Spinal cord (tissue), 10 donors: Measurements from ENCODE around the gene ZNF716. TPM values are rescaled to one million over a fixed set of nuclear protein-coding genes. Genes with fewer than 3 reads are reported as not detected.
"Not testable (repeated sequence)": the region's sequence is repeated elsewhere in the genome, so short reads cannot be mapped to it uniquely, and the experiment has no call there.

Experiments used
- DNase-seq, 6 donors: peaks; one replicate each; pipeline versions ENCODE4 v3.0.0 to v3.0.0-alpha.2; 2013 to 2015; ENCODE audit warnings: low spot score in 6 of 6, low read depth in 4 of 6
- H3K27ac ChIP-seq: one replicate; pipeline ENCODE4 v1.5.1; 2013; ENCODE audit warnings: low read depth, low read length, control low read depth
- H3K27me3 ChIP-seq: one replicate; pipeline ENCODE4 v1.6.1; 2013; ENCODE audit warnings: low read length; ENCODE audit not compliant: control insufficient read depth, insufficient read depth
- H3K36me3 ChIP-seq: one replicate; pipeline ENCODE4 v1.6.1; 2013; ENCODE audit warnings: low read length; ENCODE audit not compliant: control insufficient read depth, insufficient read depth
- H3K4me1 ChIP-seq: one replicate; pipeline ENCODE4 v1.6.1; 2013; ENCODE audit warnings: low read length; ENCODE audit not compliant: control insufficient read depth, insufficient read depth
- H3K4me3 ChIP-seq: one replicate; pipeline ENCODE4 v1.5.1; 2013; ENCODE audit warnings: low read depth, low read length, control low read depth
- H3K9me3 ChIP-seq: one replicate; pipeline ENCODE4 v1.6.1; 2013; ENCODE audit warnings: low read length; ENCODE audit not compliant: control insufficient read depth, insufficient read depth
- WGBS: methylation state at CpG from one replicate; pipeline ENCODE4 v1.1.5; 2013; ENCODE audit warnings: missing lambda C conversion rate; ENCODE audit not compliant: insufficient coverage; 5-methylcytosine and 5-hydroxymethylcytosine counted together
- polyA plus RNA-seq, 2 donors: library from polyadenylated mRNA; unstranded; fragments of 120-200 nt; gene quantifications; one replicate each; pipeline ENCODE4 v1.2.1, GENCODE V29; 2013; ENCODE audit not compliant: insufficient read length in 2 of 2
- total RNA-seq, 2 donors: library from RNA; depleted of rRNA in 1 of 2; stranded (reverse); fragments of 120-200 nt in 1 of 2; fragments of >200 nt in 1 of 2; gene quantifications; one replicate each; pipeline versions ENCODE4 v1.2.3 to v1.2.4, GENCODE V29; 2013 to 2014
- donor health status: healthy.

The ZNF716 gene
- total and polyA plus RNA-seq, 4 donors = 0.08 to 0.11 TPM; not detected in 2

DNA sequence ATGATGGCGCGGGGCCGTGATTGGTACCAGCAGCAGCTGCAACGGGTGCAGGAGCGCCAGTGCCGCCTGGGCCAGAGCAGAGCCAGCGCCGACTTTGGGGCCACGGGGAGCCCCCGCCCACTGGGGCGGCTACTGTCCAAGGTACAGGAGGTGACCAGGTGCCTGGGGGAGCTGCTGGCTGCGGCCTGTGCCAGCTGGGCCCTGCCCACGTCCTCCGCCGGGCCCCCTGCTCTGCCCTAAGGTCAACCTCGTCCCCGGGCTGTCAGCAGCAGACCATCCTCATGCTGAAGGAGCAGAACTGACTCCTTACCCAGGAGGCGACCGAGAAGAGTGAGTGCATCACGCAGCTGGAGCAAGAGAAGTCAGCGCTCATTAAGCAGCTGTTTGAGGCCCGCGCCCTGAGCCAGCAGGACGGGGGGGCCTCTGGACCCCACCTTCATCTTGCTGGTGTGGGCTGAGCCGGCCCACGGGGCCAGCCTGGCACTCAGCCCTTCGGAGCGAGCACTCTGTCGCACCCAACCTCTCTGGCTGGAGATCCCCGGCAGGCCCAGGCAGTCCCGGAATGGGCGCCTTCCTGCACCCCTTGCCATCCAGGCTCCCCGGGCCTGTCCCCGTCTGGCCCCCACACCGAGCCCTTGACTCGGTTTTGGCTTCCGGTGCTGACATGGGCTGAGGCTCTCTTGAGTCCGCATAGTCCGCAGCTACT lies 24.6 kb upstream of the ZNF716 start:
- Histone ChIP-seq H3K27me3 (no peaks in the 10 kb centered on the region), H3K36me3 (no peaks in the 10 kb centered on the region), H3K27ac (no peak overlapping the region), H3K4me1 (no peaks in the 10 kb centered on the region), H3K4me3 (no peak overlapping the region), H3K9me3 (peaks cover 4% of the 10 kb centered on the region)
- WGBS = 73% methylated on average over 39 of the region's 39 CpGs
- DNase-seq = no peak

DNA sequence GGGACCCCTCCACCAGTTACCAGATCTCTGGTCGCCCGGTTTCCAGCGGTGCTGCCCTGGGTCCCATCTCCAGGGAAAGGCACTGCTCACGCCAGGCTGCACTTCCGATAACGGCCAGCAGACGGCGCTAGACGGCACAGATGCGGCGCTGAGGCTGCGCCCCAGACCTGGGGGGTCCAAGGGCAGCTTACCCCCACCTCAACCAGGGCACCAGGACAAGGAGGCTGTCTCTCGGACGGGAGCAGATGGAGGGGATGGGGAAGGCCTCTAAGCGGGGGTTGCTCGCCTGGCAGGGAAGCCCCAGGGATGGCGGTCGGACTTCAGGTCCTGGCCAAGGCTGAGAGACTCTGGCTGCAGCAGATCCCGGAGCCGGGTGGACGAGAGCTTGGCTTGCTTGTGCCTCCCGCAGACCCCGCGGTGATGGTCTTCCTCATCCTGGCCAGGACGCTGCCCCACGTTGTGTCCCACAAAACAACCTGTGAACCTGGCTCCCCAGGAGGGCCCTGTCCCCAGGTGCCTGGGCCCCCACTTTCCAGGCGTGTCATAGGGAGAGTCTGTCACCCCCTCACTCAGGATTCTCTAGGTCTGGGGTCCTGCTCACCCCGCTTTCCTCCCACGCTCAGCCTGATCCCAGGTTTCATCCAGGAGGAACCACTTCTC lies 23.9 kb upstream of the ZNF716 start:
- Histone ChIP-seq H3K4me3 (no peak overlapping the region), H3K9me3 (peaks cover 2% of the 10 kb centered on the region), H3K27me3 (no peaks in the 10 kb centered on the region), H3K4me1 (no peaks in the 10 kb centered on the region), H3K27ac (no peak overlapping the region), H3K36me3 (no peaks in the 10 kb centered on the region)
- no peak for DNase-seq
- 63% methylated on average over 28 of the region's 29 CpGs for WGBS

DNA sequence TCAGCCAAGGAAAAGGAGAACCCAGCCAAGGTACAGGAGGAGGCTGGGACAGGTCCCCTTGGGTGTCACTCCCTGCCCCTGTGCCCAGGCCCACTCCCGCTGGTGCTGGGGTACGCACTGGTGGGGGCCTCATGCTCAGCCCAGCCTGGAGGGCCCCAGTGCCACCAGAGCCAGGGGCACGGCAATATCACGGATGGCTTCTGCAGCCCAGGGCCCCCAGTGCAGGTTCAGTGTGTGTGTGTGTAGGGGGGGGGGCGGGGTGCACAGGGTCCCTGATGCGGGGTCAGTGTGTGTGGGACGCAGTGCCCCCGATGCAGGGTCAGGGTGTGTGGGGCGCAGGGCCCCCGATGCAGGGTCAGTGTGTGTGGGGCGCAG lies 23.4 kb upstream of the ZNF716 start:
- WGBS = 97% methylated on average over 9 of the region's 11 CpGs
- Histone ChIP-seq H3K4me3 (no peak overlapping the region), H3K27ac (no peak overlapping the region), H3K36me3 (no peaks in the 10 kb centered on the region), H3K9me3 (peaks cover 2% of the 10 kb centered on the region), H3K4me1 (no peaks in the 10 kb centered on the region), H3K27me3 (no peaks in the 10 kb centered on the region)
- no peak for DNase-seq

DNA sequence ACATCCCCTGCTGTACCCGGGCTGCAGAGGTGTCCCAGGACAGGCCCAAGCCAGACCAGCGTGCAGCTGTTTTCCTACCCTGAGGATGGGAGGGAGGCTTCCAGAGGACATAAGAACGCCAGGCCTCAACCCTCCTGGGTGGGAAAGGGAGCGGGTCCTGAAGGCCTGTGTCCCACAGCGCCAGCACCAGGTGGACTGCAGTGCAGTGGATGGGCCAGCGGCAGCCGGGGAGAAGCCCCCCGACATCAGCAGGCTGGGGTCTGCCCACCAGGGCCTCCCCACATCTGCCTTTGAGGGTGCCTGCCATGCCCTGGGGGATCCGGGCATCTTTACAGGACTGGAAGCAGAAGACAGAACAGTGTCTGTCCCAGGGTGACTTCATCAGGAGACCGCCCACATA lies 22.8 kb upstream of the ZNF716 start:
- Histone ChIP-seq H3K9me3 (peaks cover 2% of the 10 kb centered on the region), H3K4me3 (no peak overlapping the region)
- 86% methylated on average over 8 of the region's 10 CpGs for WGBS

DNA sequence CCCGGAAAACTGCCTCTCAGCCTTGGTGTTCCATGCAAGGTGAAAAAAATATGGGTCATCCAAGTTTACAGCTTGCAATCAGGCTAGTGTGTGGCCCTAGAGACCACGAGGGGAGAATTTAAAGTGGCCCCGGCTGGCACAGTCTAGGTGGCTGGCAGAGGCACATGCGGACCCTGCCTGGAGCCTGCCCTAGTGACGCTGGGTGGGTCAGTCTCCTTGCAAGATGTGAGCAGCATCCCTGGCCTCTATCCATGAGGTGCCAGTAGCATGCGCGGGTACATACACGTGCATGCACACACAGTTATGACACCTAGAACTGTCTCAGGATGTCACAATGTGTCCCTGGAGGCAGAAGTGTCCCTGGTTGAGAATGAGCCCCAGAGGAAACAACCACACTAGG lies 22.4 kb upstream of the ZNF716 start:
- Histone ChIP-seq H3K4me1 (no peaks in the 10 kb centered on the region), H3K4me3 (no peak overlapping the region), H3K27ac (no peak overlapping the region), H3K27me3 (no peaks in the 10 kb centered on the region), H3K9me3 (peaks cover 2% of the 10 kb centered on the region), H3K36me3 (no peaks in the 10 kb centered on the region)
- 80% methylated on average over 8 of the region's 8 CpGs for WGBS
- DNase-seq = no peak

More for the DNA sequence above, 22.8 kb upstream of the ZNF716 start:
- H3K4me1 ChIP-seq = no peaks in the 10 kb centered on the region
- no peaks in the 10 kb centered on the region for H3K27me3 ChIP-seq
- H3K27ac ChIP-seq = no peak overlapping the region
- no peak for DNase-seq
- H3K36me3 ChIP-seq = no peaks in the 10 kb centered on the region

DNA sequence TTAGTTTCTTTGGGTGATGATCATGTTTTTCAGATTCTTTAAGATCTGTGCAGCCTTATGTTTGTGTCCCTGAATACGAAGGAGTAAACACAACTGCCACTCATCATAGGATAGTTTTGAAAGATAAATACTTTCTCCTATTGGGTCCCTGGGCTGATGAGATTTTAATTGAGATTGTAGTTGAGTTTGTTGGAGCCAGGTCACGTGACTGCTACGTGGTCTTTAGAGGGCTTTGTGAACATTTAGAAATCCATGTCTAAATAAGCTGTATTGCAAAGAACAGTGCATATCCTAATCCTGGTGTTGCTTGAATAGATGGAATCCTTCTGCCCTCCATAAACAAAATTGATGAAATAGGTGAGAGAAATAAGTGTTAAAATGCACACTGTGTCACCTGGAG lies 17.4 kb upstream of the ZNF716 start:
- H3K27me3 ChIP-seq = no peaks in the 10 kb centered on the region
- H3K27ac ChIP-seq = no peak overlapping the region
- no CpG with 5 or more reads among the region's 3 CpGs for WGBS
- no peaks in the 10 kb centered on the region for H3K4me1 ChIP-seq
- DNase-seq = no peak
- no peak overlapping the region for H3K4me3 ChIP-seq
- no peaks in the 10 kb centered on the region for H3K36me3 ChIP-seq
- H3K9me3 ChIP-seq = peaks cover 6% of the 10 kb centered on the region

DNA sequence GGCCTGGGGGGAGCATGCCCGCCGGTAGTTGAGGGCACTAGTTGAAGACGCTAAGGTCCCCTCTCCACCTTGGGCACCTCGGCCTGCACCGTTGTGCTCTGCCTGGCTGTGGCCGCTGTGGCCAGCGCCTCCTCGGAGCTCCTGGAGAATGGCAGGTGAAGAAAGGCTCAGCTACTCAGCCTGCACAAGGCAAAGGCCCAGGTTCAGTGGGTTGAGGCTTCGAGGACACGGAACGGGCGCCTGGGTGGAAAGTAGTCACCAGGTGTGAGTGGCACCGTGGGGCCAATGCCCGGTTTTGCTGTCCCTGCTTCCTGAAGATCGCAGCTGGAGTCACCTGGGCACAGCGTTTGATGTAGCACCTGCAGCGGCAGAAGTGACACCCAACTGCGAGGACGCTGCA lies 12.4 kb upstream of the ZNF716 start:
- DNase-seq = no peak
- Histone ChIP-seq H3K27me3 (no peaks in the 10 kb centered on the region), H3K4me1 (no peaks in the 10 kb centered on the region), H3K9me3 (peaks cover 8% of the 10 kb centered on the region), H3K36me3 (no peaks in the 10 kb centered on the region), H3K27ac (no peak overlapping the region), H3K4me3 (no peak overlapping the region)
- WGBS = 80% methylated on average over 19 of the region's 19 CpGs

DNA sequence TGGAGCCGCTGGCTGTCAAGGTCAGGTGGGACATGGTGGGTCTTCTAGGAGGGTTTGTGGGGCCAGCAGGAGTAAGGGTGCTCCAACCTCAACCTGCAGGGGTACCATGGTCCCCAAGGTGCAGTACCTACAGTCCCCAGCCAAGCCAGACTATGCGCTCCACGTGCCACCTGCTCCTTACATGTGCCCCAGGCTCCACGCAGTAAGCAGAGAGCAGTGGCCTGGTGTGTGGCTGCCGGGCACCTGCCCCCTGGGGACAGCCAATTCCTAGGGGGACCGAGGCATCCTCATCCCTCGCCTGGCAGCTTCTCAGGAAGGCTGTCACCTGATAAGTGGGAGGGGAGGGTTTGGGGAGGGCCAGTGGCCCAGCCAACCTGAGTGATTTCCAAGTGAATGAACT lies 11.7 kb upstream of the ZNF716 start:
- whole genome bisulfite sequencing = 72% methylated on average over 7 of the region's 7 CpGs
- Histone ChIP-seq H3K27me3 (no peaks in the 10 kb centered on the region), H3K9me3 (peaks cover 7% of the 10 kb centered on the region), H3K36me3 (no peaks in the 10 kb centered on the region), H3K4me1 (no peaks in the 10 kb centered on the region), H3K27ac (no peak overlapping the region), H3K4me3 (no peak overlapping the region)
- DNase-seq = no peak

DNA sequence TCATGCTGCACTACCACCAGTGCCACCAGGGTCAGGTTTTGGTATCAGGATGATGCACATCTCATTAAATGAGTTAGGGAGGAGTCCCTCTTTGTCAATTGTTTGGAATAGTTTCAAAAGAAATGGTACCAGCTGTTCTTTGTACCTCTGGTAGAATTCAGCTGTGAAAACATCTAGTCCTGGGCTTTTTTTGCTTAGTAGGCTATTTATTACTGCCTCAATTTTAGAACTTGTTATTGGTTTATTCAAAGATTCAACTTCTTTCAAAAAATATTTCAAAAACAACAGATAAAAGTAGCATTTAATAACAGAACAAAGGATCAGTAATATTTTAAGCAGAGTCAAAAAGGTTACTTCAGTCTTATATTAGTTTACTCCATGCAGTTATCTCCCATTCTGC lies 6.4 kb upstream of the ZNF716 start:
- H3K27me3 ChIP-seq = no peaks in the 10 kb centered on the region
- no peaks in the 10 kb centered on the region for H3K4me1 ChIP-seq
- no peak overlapping the region for H3K27ac ChIP-seq
- no peak for DNase-seq
- no peak overlapping the region for H3K4me3 ChIP-seq
- no peaks in the 10 kb centered on the region for H3K36me3 ChIP-seq
- H3K9me3 ChIP-seq = peaks cover 5% of the 10 kb centered on the region

DNA sequence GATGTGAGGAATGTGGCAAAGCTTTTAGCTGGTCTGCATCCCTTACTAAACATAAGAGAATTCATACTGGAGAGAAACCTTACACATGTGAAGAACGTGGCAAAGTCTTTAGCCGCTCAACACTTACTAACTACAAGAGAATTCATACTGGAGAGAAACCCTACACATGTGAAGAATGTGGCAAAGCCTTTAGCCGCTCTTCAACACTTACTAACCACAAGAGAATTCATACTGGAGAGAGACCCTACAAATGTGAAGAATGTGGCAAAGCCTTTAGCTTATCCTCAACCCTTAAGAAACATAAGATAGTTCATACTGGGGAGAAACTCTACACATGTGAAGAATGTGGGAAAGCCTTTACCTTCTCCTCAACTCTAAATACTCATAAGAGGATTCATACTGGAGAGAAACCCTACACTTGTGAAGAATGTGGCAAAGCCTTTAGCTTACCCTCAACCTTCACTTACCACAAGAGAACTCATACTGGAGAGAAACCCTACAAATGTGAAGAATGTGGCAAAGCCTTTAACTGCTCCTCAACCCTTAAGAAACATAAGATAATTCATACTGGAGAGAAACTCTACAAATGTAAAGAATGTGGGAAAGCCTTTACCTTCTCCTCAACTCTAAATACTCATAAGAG lies 19.3 kb downstream of the ZNF716 start:
- WGBS = 50% methylated on average over 2 of the region's 3 CpGs

More for the DNA sequence above, 19.3 kb downstream of the ZNF716 start:
- H3K36me3 ChIP-seq, H3K27ac ChIP-seq, H3K4me3 ChIP-seq, H3K27me3 ChIP-seq, H3K4me1 ChIP-seq, DNase-seq: not testable (repeated sequence)
- peaks cover 19% of the 10 kb centered on the region for H3K9me3 ChIP-seq
